GM18502 (cell line): ENCODE data around the gene SECTM1.
"Not testable (repeated sequence)": the region's sequence is repeated elsewhere in the genome, so short reads cannot be mapped to it uniquely, and the experiment has no call there.

Experiments
- ATAC-seq: cut with Tn5 transposase; IDR thresholded peaks from one replicate; pipeline ENCODE4 v1.9.1; 2021; ENCODE audit warnings: mild to moderate bottlenecking; ENCODE audit not compliant: unreplicated experiment, poor library complexity

SECTM1 gene

GRCh38 chr17:82370471-82371332, 37.1 kb upstream of the SECTM1 start:
- ATAC-seq, result peak; percentile 49

- no peak for ATAC-seq
Observed at GRCh38 chr17:82369211-82369610, 35.6 kb upstream of the SECTM1 start.

GRCh38 chr17:82367724-82368524, 34.4 kb upstream of the SECTM1 start:
- no peak for ATAC-seq

- ATAC-seq, result no peak
Observed at GRCh38 chr17:82366749-82367148, 33.2 kb upstream of the SECTM1 start.

GRCh38 chr17:82365606-82366295, 32.2 kb upstream of the SECTM1 start:
- ATAC-seq, result no peak

GRCh38 chr17:82361885-82362633, 28.5 kb upstream of the SECTM1 start:
- ATAC-seq, result no peak

GRCh38 chr17:82359451-82360074, 26.0 kb upstream of the SECTM1 start:
- ATAC-seq, result not testable (repeated sequence)

- no peak for ATAC-seq
Observed at GRCh38 chr17:82358465-82359350, 25.1 kb upstream of the SECTM1 start, which contains the start of gene TEX19. TSS of gene TEX19 (plus strand) at chr17:82359247. CDS start at chr17:82362151, 2,904 bp downstream.

- no peak for ATAC-seq
Observed at GRCh38 chr17:82357394-82357793, 23.8 kb upstream of the SECTM1 start.

- no peak for ATAC-seq
Observed at GRCh38 chr17:82356845-82357355, 23.3 kb upstream of the SECTM1 start.

GRCh38 chr17:82355770-82356427, 22.3 kb upstream of the SECTM1 start:
- no peak for ATAC-seq

- ATAC-seq, result no peak
Observed at GRCh38 chr17:82354804-82355308, 21.3 kb upstream of the SECTM1 start.

- no peak for ATAC-seq
Observed at GRCh38 chr17:82353484-82353883, 19.9 kb upstream of the SECTM1 start.

GRCh38 chr17:82351713-82352488, 18.3 kb upstream of the SECTM1 start:
- peak; percentile 56 for ATAC-seq

GRCh38 chr17:82351254-82351712, 17.7 kb upstream of the SECTM1 start:
- no peak for ATAC-seq

GRCh38 chr17:82350182-82351030, 16.8 kb upstream of the SECTM1 start:
- ATAC-seq, result no peak
